HG02610 (cell line): ENCODE results near the gene SLFN14.
"Not testable (repeated sequence)": the region's sequence is repeated elsewhere in the genome, so short reads cannot be mapped to it uniquely, and the experiment has no call there.

Experiments used
- ATAC-seq: cut with Tn5 transposase; IDR thresholded peaks from one replicate; pipeline ENCODE4 v1.9.1; 2021; ENCODE audit warnings: mild to moderate bottlenecking, moderate library complexity; ENCODE audit not compliant: unreplicated experiment

Gene SLFN14

GRCh38 chr17:35560703-35561102 lies at the start of gene SLFN14:
SLFN14 (minus strand) TSS chr17:35560819; CDS start chr17:35558062, 2,757 bp downstream.
- no peak for ATAC-seq

- no peak for ATAC-seq
Observed at GRCh38 chr17:35609831-35610230, 49.2 kb upstream of the SLFN14 start.

- no peak for ATAC-seq
Observed at GRCh38 chr17:35607239-35607847, 46.7 kb upstream of the SLFN14 start.

GRCh38 chr17:35605678-35606077 lies 45.1 kb upstream of the SLFN14 start:
- ATAC-seq = no peak

- ATAC-seq = no peak
Observed at GRCh38 chr17:35603674-35604073, 43.1 kb upstream of the SLFN14 start.

GRCh38 chr17:35597604-35598003 lies 37.0 kb upstream of the SLFN14 start:
- ATAC-seq = no peak

- no peak for ATAC-seq
Observed at GRCh38 chr17:35596530-35597233, 36.1 kb upstream of the SLFN14 start.

GRCh38 chr17:35596072-35596471 lies 35.5 kb upstream of the SLFN14 start:
- ATAC-seq = no peak

GRCh38 chr17:35588196-35588920 lies 27.7 kb upstream of the SLFN14 start:
- ATAC-seq = no peak

GRCh38 chr17:35587074-35587961 lies 26.7 kb upstream of the SLFN14 start, which contains the start of gene AP2B1:
AP2B1 (plus strand) TSS chr17:35587322; CDS start chr17:35594031, 6,709 bp downstream.
- peak; percentile 87 for ATAC-seq

GRCh38 chr17:35586569-35587073 lies 26.0 kb upstream of the SLFN14 start:
- ATAC-seq = no peak

- ATAC-seq = no peak
Observed at GRCh38 chr17:35584061-35584460, 23.4 kb upstream of the SLFN14 start.

GRCh38 chr17:35578929-35579432 lies 18.4 kb upstream of the SLFN14 start:
- no peak for ATAC-seq

GRCh38 chr17:35578197-35578928 lies 17.7 kb upstream of the SLFN14 start, which contains the start of gene PEX12:
PEX12 (minus strand) TSS chr17:35578571; CDS start chr17:35578021, 550 bp downstream.
- ATAC-seq = peak; percentile 90

- no peak for ATAC-seq
Observed at GRCh38 chr17:35577830-35578196, 17.2 kb upstream of the SLFN14 start.

GRCh38 chr17:35575759-35576158 lies 15.1 kb upstream of the SLFN14 start:
- ATAC-seq = no peak

- no peak for ATAC-seq
Observed at GRCh38 chr17:35569405-35569804, 8.8 kb upstream of the SLFN14 start.

- ATAC-seq = no peak
Observed at GRCh38 chr17:35568561-35568960, 7.9 kb upstream of the SLFN14 start.

- no peak for ATAC-seq
Observed at GRCh38 chr17:35566968-35567367, 6.3 kb upstream of the SLFN14 start.

- ATAC-seq = not testable (repeated sequence)
Observed at GRCh38 chr17:35563181-35563580, 2.6 kb upstream of the SLFN14 start.
